ENCODE results near the gene NDUFA11.
"Not testable (repeated sequence)": the region's sequence is repeated elsewhere in the genome, so short reads cannot be mapped to it uniquely, and the experiment has no call there.

Gene NDUFA11

GRCh38 chr19:5889288-5889971 is 14.2 kb downstream of the NDUFA11 start:
- no peak for DNase-seq (ENCODE audit: low spot score)

GRCh38 chr19:5884065-5884811 is 19.4 kb downstream of the NDUFA11 start:
- DNase-seq (ENCODE audit: low spot score), result not testable (repeated sequence)

GRCh38 chr19:5883157-5883873 is 20.3 kb downstream of the NDUFA11 start:
- not testable (repeated sequence) for DNase-seq (ENCODE audit: low spot score)

- DNase-seq (ENCODE audit: low spot score), result no peak
Measured at GRCh38 chr19:5882421-5882968, 21.1 kb downstream of the NDUFA11 start.

GRCh38 chr19:5881543-5882299 is 21.9 kb downstream of the NDUFA11 start:
- DNase-seq (ENCODE audit: low spot score), result no peak

GRCh38 chr19:5880604-5881078 is 22.9 kb downstream of the NDUFA11 start:
- no peak for DNase-seq (ENCODE audit: low spot score)

- no peak for DNase-seq (ENCODE audit: low spot score)
Measured at GRCh38 chr19:5880196-5880595, 23.4 kb downstream of the NDUFA11 start.

GRCh38 chr19:5877882-5878281 is 25.7 kb downstream of the NDUFA11 start:
- no peak for DNase-seq (ENCODE audit: low spot score)

GRCh38 chr19:5877427-5877826 is 26.2 kb downstream of the NDUFA11 start:
- no peak for DNase-seq (ENCODE audit: low spot score)

GRCh38 chr19:5874496-5874895 is 29.1 kb downstream of the NDUFA11 start:
- not testable (repeated sequence) for DNase-seq (ENCODE audit: low spot score)

GRCh38 chr19:5873617-5874199 is 29.9 kb downstream of the NDUFA11 start:
- DNase-seq (ENCODE audit: low spot score), result no peak

- no peak for DNase-seq (ENCODE audit: low spot score)
Measured at GRCh38 chr19:5870986-5871394, 32.6 kb downstream of the NDUFA11 start.

- DNase-seq (ENCODE audit: low spot score), result no peak
Measured at GRCh38 chr19:5867201-5868136, 36.1 kb downstream of the NDUFA11 start.

GRCh38 chr19:5865772-5866171 is 37.8 kb downstream of the NDUFA11 start:
- no peak for DNase-seq (ENCODE audit: low spot score)

GRCh38 chr19:5864725-5865486 is 38.7 kb downstream of the NDUFA11 start:
- DNase-seq (ENCODE audit: low spot score), result no peak

- DNase-seq (ENCODE audit: low spot score), result no peak
Measured at GRCh38 chr19:5864013-5864720, 39.4 kb downstream of the NDUFA11 start.

- DNase-seq (ENCODE audit: low spot score), result no peak
Measured at GRCh38 chr19:5863030-5863665, 40.4 kb downstream of the NDUFA11 start.

All from activated CD4-positive, alpha-beta T cell treated with anti-CD3 and anti-CD28 coated beads, Interleukin-2, Interleukin-4, amounts not matched to agents 100 ng/mL and 50 ng/mL, durations not matched to agents 16 hours and 8 hours (primary cell).